Measurements from ENCODE around the gene EIPR1.

Gene EIPR1

DNA sequence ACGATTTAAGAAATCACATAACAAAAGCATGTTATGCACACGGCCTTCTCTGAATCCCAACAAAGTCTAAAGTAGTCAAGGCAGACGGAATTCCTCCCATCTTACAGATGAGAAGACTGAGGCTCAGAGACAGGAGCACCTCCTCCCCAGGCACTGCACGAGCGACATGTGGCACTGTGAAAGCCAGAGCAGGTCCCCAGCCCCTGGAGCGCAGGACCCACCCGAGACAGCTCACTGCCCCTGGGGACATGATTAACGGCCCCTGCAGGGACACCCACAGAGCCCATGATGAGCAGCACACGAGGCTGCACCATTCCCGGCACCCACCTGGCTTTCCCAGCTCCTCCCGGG, 53.6 kb downstream of the EIPR1 start:
- no peak for DNase-seq (ENCODE audit: low read depth)

DNA sequence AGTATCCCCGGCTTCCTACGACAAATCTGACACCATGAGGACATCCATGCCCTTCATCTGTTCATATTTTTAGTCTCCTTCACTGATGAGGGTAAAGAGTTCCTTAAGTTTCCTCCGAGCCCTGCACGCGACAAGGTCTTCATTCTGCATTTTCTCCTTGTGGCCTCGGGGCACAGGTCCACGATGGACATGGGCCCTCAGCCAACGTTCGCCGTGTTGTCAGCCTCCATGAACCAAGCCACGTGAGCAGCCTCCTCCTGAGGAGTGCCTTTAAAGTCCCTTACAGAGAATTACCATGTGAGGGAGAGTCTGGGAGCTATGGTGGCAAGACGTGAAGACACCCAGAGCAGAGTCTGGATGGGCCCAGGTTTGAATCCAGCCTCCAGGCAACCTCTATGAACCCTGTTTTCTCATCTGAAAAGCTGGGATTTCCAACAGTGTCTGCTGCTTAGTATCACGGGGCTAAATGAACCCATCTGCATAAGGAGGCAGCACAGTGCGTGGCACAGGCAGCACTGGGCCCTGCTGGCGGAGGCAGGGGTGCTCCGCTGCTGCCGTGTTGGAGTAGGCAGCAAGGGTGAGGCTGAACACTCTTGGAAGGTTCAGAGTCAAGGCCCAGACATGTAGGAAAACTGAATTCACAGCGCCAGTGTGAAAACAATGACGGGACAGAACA, 54.1 kb downstream of the EIPR1 start:
- no peak for DNase-seq (ENCODE audit: low read depth)

DNA sequence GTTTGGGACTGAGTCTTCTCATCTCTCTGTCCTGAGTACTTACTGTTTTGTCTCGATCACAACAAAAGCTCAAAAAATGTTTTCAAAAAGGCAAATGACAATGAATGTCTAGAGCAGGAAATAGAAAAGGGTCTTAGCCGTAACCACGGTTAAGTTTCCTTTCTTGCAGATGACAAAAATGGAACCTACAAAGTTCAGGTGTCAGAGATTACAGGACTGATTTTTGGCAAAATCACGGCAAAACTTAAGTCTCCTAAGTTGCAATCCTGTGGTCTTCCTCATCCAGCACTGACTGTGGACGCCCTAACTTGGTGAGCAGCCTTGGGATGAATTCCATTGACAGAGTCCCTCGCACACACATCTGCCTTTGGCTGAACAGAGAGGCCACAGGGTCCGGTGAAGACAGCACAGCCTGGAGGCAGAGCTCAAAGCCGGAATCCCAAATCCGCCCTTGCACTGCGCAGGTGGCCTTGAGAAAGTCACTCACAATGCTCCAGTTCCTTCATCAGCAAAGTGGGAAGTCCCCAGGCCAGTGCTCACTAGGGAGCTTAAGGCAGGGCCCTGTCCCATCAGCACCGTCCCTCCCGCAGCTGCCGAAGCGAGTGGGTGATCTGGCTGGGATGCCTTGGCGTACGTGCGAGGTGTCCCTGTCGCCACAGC, 55.2 kb downstream of the EIPR1 start:
- DNase-seq (ENCODE audit: low read depth) = no peak

DNA sequence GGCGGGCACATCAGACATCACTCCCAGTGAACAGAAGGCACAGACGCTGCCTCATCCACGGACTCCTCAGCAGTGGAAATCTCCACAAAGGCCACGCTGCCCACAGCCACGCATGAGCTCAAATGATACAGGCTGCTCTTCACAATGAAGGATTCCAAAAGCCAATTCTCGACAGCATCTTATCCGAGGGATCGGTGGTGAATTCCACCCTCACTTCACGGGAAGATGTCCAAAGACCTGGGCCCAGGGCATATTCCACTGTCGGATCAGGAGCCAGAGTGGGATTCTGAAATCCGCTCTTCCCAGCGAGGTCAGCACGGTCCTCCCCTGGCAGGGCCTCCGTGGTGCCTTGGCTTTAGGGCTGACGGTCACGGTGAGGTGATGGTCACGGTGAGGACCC, 55.8 kb downstream of the EIPR1 start:
- DNase-seq (ENCODE audit: low read depth) = no peak

DNA sequence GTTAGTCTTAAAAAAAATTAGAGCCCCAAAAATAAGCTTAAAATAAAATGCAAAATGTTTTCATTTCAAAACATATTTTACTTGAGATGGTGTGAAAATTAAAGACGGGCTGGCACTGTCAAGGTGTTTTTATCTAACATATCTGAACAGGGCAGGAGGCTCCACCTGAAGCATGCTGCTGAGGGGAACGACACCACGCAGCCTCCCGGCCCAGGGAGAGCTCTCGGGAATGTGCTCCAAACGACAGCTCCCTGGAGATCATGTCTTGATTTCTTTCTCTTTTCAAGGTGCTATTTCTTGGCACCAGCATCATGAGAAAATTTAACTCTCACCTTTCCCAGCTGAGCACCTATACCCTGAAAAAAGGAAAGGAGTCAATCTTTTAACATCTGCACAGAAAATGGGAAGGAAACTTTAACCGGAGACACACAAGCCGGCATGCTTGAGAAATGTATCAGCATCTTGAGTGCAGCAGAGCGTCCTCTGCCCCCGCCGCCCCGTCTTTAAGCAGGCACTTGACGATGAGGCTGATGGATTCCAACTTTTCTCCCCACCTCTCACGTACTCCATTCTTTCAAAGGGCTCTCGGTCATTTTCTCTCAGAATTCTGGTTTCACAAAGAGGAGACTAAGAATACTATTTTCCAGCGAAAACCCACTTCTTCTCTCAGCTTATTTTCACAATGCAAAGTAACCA, 56.6 kb downstream of the EIPR1 start:
- no peak for DNase-seq (ENCODE audit: low read depth)

DNA sequence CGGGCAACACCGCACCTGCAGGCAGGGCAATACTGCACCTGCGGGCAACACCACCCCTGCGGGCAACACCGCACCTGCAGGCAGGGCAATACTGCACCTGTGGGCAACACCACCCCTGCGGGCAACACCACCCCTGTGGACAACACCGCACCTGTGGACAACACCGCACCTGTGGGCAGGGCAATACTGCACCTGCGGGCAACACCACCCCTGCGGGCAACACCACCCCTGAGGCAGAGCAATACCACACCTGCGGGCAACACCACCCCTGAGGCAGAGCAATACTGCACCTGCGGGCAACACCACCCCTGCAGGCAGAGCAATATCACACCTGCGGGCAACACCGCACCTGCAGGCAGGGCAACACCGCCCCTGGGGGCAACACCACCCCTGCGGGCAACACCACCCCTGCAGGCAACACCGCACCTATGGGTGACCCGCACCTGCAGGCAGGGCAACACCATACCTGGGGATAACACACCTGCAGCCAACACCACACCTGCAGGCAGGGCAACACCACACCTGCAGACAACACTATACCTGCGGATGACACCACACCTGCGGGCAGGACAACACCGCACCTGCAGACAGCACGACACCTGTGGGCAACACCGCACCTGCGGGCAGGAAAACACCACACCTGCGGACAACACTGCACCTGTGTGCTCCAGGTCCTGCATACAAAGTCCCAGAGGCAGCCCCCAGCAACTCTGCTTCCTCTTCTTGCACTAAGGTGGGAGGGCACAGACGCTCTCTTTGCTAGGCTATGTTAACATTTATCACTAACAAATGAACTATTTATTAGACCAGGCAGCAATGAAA, 57.7 kb downstream of the EIPR1 start:
- DNase-seq (ENCODE audit: low read depth) = no peak

DNA sequence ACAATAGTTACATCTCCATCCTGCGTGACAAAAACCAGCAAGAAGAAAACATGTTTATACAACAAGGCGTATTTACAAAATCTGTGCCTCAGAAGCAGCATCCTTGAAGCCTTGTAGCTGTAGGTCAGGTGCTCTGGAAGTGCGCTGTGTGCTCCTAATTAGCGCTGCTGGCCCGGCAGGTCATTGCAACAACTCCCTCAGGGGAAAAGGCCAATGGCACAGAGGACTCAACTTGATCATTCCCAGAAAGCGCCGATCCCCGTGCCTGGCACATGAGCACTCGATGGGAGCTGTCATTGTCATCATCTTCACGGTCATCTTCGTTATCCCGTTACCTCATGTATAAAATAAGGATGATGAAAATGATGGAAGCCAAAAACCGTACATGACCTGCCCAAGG, 58.5 kb downstream of the EIPR1 start:
- no peak for DNase-seq (ENCODE audit: low read depth)

DNA sequence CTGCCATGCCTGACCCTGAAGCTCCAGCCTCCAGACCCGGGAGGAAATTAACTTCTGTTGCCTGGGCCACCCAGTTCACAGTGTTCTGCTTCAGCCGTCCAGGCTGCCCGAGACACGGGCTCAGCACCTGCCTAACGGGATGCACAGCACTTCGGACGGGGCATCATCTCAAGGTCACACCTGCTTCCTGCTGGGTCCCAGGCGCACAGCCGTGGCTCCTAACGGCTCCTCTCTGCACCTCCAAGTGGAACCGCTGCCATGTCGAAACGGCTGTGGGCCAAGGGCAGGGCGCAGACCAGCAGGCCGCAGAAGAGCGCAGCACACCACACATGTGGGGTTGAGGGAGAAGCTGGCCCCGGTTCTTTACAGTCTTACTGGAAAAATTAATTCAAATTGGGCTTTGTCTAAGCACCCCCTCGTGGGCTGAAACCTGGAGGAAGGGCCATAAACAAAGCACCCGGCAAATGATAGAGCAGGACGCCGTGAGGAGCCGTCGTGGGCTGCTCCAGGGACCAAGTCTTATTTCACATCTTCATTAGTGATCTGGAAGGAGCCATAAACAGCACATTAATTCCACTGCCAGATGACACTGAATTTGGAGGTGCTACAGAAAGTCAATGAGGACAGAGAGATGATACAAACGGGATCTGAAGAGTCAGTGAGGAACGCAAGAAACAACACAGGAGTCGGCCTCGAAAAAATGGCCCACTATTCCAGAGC, 59.6 kb downstream of the EIPR1 start:
- DNase-seq (ENCODE audit: low read depth) = no peak

DNA sequence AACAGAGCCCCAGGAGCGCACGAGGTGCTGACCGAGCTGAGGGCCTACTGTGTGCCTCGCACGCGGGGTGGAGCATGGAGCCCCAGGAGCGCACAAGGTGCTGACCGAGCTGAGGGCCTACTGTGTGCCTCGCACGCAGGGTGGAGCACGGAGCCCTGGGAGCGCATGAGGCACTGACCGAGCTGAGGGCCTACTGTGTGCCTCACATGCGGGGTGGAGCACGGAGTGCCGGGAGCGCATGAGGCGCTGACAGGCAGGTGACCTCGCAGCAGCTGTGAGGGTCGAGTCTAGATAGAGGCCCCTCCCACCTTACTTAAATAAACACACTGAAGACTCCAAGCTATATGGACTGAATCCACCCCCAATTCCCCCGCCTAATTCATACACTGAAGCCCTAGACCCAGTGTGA, 60.3 kb downstream of the EIPR1 start:
- DNase-seq (ENCODE audit: low read depth) = no peak

DNA sequence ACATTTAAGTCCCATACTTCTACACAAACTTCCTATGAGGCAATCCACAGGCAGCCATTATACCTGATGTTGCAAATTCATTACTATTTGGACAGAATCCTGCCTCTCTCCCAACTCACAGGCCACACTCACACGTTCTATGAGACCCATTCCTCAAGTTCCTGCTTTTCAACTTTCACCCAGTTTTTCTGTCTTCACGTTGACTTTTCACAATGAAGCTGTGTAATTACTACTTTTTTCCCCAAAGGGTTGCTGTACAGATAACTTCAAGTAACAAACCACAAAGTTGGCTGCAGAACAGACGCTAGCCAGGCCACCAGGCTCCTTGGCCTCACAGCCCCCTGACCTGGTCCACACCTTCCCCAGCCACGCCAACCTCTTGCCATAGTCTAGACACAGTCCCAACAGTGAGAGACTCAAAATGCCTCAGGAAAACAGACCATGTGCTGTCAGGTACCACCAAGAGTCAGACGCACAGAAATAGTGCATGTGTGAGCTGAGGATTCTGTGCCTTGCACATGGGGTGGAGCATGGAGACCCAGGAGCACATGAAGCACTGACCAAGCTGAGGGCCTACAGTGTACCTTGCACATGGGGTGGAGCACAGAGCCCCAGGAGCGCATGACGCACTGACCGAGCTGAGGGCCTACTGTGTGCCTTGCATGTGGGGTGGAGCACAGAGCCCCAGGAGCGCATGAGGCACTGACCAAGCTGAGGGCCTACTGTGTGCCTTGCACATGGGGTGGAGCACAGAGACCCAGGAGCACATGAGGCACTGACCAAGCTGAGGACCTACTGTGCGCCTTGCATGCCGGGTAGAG, 61.0 kb downstream of the EIPR1 start:
- no peak for DNase-seq (ENCODE audit: low read depth)

DNA sequence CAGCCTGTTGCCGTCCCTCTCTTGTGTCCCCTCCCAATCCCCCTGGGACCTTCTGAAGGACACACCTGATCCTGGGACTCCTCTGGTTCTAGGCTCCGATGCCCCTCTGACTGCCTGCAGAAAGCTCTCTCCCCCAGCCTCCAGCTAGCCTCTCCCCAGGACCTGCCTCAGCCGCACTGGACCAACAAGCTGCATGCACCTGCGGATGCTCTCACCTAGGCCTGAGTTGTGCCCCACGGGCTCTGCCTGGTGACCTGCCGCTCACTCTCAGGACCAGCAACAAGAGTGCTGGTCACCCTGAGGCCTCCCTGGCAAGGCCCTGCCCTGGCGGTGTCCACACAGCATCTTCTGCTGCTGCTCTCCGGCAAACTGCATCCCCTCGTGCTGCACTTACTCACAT, 63.0 kb downstream of the EIPR1 start:
- DNase-seq (ENCODE audit: low read depth) = no peak

DNA sequence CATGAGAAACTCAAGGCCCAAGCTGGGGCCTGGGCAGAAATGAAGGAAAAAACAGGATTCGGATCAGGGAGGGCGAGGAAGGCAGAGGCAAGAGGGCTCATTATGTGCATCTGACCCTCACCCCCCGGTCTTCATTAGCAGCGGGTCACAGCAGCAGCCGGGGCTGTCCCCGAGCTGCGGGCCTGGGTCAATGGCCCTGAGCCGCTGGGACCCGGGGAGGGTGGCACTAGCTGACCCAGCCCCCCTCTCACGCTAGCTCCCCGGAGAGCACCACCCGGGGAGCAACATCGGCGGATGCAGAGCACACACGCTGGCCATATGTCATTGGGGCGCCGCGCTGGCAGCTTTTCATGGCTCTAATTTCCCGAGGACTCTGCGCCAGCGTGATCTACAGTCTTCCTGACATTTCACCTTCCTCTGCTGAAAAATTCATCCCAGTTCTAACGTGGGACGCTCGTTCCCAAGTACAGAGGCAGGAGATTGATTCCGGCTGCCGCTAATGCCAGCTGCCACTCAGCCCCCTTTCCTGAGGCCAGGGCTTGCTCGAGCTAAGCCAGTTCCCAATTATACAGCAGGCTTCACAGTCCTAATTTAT, 63.7 kb downstream of the EIPR1 start:
- DNase-seq (ENCODE audit: low read depth) = no peak

DNA sequence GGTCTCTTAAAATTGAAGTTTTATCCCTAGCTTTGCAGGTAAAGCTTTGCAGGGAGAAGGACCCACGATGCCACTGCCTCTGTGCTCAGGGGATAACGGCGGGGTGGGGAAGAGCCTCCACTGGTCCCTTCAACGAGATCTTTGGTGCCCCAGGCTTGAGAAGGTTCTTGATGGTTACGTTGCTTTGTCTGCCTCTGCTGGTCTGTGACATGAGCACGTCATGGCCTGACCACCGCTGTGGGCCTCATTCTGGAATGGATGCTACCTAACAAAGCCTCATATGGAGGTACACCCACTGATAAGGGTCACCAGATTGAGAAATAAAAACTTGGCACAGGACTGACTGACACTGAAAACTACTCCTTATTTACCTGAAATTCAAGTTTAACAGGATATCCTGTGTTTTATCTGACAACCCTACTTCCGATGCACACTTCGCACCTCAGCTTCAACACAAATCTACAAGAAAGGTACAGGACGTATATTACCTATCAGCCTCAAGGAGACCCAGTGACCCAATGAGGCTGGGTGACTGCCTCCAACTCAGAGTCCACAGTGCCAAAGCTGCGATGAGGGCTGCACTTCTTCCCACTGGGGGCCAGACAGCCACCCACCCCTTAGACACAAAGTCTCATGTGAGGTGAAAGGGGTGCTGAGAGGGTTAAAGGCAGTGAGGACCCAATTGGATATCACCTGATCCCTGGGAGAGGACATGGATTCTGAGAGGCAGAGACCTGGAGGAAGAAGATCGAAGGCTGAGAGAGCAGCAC, 64.9 kb downstream of the EIPR1 start:
- DNase-seq (ENCODE audit: low read depth) = no peak

DNA sequence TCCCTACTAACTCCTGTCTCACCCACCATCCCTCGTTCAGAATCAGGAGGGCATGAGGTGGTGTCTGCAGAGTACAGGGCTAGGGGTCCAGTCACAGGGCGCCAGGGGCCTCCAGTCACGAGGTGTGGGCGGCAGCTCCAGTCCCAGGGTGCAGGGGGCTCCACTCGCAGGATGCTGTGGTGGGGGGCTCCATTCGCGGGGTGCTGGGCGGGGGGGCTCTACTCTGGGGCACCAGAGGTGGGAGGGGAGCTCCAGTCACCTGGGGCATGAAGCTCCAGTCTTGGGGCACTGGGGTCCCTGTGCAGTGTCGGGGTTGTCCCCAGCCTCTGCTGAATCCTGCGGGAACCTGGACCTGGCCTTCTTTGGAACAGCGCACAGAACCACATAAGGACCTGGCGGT, 66.0 kb downstream of the EIPR1 start:
- DNase-seq (ENCODE audit: low read depth) = no peak

DNA sequence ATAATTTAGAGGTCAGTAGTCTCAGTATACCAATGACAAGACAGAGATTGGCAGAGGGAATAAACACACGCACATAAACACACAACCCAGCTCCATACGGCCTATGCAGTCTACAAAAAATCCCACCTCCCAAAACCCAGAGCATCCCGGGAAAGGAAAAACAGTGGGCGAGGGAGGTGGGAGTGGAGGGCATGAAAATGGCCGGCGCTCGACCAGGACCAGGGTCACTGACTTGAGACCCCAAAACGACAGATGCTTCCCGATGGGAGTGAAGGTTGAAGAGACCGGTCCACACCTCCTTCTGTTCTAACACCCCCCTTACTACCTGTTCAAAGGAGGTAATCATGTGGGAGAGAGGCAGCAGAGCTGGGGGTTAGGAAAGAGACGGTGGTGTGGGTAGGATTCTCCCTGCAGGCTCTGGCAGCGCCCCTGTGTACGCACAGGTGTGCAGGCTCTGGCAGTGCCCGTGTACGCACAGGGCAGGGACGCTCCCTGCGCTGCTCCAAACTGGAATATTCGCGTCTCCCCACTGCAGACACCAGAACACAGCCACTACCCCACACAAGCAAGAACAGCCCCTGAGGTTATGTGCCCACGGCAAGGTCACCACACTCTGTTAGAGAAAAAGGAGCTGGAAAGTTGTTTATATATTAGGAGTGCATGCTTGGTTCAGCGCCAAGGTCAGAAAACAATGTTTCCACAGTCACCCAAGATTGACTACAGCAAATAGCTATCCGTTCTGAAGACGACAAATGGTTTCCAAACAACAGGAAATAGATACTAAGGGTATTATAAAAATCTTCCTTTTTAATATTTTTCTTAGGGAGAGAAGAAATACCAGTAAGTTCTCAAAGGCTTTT, 67.9 kb downstream of the EIPR1 start:
- DNase-seq (ENCODE audit: low read depth) = no peak

DNA sequence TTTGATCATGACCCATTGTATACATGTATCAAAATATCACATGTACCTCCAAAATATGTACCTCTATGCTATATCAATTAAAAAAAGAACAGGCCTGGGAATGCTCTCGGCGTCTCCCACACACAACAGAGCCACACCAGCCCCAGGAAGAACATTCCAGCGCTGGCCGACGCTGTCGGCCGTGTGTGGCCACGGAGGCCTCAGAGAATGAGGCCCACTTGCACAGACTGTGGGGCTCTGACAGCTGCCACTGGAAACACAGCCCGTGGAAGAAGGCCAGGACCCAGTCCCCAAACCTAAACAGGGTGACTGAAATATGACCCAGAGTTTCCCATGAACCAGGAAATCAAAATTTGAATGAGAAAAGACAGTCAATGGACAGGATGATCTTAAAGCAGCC, 69.7 kb downstream of the EIPR1 start:
- DNase-seq (ENCODE audit: low read depth) = no peak

DNA sequence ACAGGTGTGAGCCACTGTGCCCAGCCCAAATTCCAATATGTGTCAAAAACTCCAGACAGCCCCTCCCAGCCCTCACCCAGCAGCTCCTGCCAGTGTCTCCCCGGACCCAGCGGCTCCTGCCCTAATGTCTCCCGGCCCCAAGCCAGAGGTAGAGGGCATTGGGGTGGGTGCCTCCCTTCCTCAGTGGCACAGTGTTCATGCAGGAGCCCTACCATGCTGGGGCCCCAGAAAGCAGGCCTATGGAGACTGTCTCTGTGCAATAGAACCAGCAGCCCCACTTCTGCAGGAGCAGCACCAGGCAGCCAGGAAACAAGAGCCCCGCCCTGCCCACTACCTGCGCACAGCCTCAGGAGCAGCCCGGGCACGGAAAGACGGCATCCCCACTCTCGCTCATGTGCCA, 70.4 kb downstream of the EIPR1 start:
- DNase-seq (ENCODE audit: low read depth) = no peak

DNA sequence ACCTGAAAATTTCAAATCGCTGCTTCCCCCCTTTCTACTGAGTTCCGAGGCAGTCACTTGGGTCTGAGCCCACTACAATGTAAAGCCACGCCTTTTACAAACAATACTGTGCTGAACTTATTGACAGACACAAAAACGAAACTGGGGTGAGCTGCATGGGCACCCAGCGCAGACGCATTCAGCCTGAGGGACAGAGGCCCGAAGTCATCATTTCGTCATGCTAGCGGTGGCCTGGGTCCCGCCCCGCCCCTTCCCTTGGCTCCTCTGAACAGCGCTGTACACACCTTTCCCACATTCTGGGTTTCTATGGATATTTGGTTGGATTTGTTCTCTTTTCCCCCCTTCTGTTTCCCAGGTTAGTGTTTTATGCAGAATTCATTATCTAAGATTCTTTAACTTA, 71.7 kb downstream of the EIPR1 start:
- no peak for DNase-seq (ENCODE audit: low read depth)

DNA sequence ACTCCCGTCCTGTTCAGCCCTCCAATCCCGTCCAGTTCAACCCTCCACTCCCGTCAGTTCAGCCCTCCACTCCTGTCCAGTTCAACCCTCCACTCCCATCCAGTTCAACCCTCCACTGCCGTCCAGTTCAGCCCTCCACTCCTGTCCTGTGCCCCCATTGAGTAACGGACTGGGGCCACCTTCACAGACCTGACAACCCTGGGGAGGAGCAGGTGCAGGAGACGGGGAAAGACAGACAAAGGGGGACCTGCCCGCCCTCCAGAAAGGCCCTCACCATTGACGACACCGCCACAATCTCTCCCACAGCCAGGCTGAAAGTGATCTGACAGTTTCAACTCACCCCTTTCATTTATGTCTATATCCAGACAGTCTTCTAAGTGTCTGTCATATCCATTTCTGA, 72.2 kb downstream of the EIPR1 start:
- DNase-seq (ENCODE audit: low read depth) = no peak
